H1 (cell line): ENCODE measurements around the gene ACRV1.

Experiments used
- EZH2 ChIP-seq: fragments of 200-600 bp; sonication (generic); IDR thresholded peaks from 2 replicates; pipeline ENCODE4 v1.7.1; 2012; ENCODE audit warnings: low read depth, mild to moderate bottlenecking, moderate library complexity, low read length, inconsistent platforms; ENCODE audit not compliant: severe bottlenecking
- RNF2 ChIP-seq: fragments of 200-900, 300-1000 bp; sonication (generic); IDR thresholded peaks from 2 replicates; pipeline ENCODE4 v1.7.1; 2016; ENCODE audit warnings: borderline replicate concordance, low read depth, mild to moderate bottlenecking, antibody characterized with exemption, low read length; ENCODE audit not compliant: poor library complexity, severe bottlenecking; ENCODE audit errors: missing control alignments

GRCh38 chr11:125680747-125681146, at the start of gene ACRV1:
- no peak for TF ChIP-seq RNF2
- no peak for TF ChIP-seq EZH2
